ENCODE data around the gene FAM89A.
A peak's percentile ranks its signal among the peaks of the same experiment; 100 is the strongest.
"Not testable (repeated sequence)": the region's sequence is repeated elsewhere in the genome, so short reads cannot be mapped to it uniquely, and the experiment has no call there.

Gene FAM89A

GRCh38 chr1:231029841-231030240 is 10.2 kb downstream of the FAM89A start:
- no peak for DNase-seq

GRCh38 chr1:231029247-231029646 is 10.8 kb downstream of the FAM89A start:
- DNase-seq, result not testable (repeated sequence)

DNA sequence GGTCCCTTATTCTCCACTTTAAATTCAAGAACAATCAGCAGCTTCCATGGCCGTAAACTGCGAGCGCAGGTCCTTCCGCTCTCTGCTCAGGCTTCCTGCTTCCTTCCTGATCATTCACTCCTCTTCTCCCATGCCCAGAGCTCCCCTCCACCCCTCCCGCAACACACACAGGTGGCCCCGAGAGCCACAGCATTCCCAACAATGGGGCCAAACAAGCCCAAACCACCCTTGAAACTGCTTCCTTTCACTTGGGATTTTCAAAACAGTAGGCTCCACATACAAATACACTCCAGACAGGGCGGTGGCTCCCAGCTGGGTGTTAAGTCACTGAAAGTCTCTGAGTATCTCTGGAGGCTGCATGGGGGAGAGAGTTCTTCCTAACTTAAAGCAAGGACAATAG is 11.4 kb downstream of the FAM89A start:
- no peak for DNase-seq

DNA sequence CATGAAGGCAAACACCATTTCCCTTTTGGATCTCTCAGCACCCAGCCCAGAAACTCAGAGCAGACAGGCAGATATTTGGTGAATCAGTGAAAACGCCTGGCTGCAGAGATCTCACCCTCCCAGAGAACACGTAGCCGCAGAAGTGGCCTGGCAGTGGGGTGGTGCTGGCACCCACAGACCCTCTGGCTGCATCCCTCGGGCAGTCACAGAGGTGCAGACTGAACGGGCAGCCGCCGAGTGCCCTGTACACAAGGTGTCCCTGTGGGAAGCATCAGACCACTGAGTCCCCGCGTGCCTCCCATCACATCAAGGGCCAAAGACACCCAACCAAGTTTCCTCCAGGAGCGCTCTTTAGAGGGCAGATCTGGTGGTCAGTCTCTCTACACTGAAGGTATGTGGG is 12.1 kb downstream of the FAM89A start:
- no peak for DNase-seq

GRCh38 chr1:231027136-231027925 is 12.7 kb downstream of the FAM89A start:
- no peak for DNase-seq

- no peak for DNase-seq
Measured at GRCh38 chr1:231026576-231026975, 13.5 kb downstream of the FAM89A start.

GRCh38 chr1:231023150-231023549 is 16.9 kb downstream of the FAM89A start:
- DNase-seq, result no peak

GRCh38 chr1:231022543-231022942 is 17.5 kb downstream of the FAM89A start:
- not testable (repeated sequence) for DNase-seq

GRCh38 chr1:231021540-231022031 is 18.5 kb downstream of the FAM89A start:
- DNase-seq, result no peak

DNA sequence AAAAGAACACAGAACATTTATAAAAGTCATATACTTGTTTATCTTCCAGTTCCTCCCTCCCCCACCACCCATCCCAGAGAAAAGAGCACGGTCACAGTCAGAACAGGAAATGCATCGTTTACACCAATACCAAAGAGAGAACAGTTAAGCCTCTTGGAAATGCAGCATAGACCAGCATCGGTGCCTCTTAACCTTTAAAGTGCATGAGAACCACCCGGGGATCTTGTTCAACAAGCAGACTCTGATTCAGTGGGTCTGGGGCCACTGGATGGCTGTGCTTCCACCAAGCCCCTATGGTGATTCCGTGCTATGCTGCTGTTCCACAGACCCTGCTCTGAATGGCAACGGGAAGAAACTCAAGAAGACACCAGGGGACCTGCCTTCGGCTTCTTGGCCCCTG is 19.2 kb downstream of the FAM89A start:
- no peak for DNase-seq

GRCh38 chr1:231020139-231020601 is 19.9 kb downstream of the FAM89A start:
- peak; percentile 20 for DNase-seq

GRCh38 chr1:231019711-231020110 is 20.3 kb downstream of the FAM89A start:
- no peak for DNase-seq

DNA sequence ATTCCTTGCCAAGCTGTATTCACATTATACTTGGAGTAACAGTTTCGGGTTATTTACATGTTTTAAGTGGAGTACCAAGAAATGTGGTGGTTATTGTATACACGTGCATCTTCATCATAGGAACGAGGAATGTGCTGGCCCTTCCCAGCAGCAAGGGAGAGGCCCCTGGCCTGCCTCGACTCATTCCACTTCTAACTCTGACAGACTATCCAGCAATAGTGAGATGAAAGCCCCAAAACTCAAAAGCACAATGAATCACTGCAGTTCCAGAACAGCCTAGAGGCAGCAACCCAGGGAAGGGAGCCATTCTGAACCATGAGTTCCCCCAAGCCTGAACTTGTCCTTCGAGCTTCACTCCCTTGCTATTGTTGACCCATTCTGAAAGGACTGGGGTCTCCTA is 23.1 kb downstream of the FAM89A start:
- no peak for DNase-seq

GRCh38 chr1:231016234-231016633 is 23.8 kb downstream of the FAM89A start:
- no peak for DNase-seq

DNA sequence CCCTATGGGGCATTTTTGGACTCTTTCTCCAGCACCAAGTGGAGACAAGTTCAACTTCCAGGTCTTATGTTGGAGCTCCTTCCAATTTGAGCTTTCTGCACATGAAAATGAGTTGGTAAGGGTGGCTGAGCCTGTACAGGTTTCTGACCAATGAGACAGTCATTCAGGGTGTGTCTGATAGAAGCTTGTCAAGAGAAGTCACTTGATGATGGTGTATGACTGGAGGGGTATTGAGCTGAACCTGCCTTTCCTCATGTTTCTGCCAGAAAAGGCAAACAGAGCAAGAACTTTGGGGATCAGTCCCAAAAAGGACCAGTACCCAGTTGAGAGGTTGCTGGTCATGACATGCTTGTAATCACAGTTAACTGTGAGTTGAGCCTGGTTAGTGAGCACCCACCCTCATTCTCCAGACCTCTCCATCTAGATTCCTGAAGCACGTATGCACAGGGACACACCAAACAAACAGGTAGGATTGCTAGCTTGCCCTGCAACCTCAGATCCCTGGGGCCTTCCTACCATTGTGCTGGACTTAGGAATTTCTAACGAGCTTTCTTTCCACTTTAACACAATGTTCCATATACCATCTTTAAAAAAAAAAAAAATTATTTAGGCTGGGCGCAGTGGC is 26.6 kb downstream of the FAM89A start:
- no peak for DNase-seq

GRCh38 chr1:231011963-231012362 is 28.1 kb downstream of the FAM89A start:
- no peak for DNase-seq

GRCh38 chr1:231011360-231011759 is 28.7 kb downstream of the FAM89A start:
- no peak for DNase-seq

- not testable (repeated sequence) for DNase-seq
Measured at GRCh38 chr1:231007535-231007934, 32.5 kb downstream of the FAM89A start.

DNA sequence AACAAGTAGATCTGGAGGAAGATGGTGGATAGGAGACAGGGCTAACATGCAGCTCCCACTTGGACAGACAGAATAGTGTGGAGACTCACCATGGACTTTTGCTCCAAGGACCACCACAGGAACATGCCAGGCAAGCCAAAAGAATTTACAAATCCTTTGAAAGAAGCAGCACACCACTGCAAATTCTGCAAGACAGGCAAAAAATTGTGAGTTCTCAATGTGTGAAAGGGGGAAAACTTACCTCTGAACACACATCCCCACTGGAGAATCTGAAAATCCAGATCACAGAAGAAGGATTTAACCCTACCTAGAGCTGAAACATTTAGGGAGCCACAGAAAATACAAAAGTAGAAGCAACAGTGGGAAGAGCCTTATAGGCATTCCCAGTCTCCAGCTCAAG is 38.2 kb downstream of the FAM89A start:
- DNase-seq, result no peak

DNA sequence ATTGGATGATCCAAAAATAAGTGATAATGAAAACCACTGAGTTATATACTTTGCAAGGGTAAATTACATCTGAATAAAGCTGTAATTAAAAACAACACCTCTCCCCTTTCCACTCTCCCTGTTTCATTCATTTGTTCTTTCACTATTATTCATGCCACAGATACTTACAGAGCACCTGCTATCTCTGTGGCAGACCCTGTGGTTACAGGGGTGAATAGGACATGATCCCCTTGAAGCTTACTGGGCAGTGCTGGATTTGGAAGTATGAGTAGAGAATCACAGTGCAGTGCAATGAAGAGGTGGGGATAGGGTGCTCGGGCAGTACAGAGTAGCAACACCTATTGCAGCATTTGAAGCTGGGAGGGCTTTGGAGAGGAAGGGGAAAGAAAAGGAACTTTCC is 39.4 kb downstream of the FAM89A start:
- no peak for DNase-seq

- no peak for DNase-seq
Measured at GRCh38 chr1:231000201-231000600, 39.9 kb downstream of the FAM89A start.

- DNase-seq, result no peak
Measured at GRCh38 chr1:230994860-230995259, 45.2 kb downstream of the FAM89A start.

DNA sequence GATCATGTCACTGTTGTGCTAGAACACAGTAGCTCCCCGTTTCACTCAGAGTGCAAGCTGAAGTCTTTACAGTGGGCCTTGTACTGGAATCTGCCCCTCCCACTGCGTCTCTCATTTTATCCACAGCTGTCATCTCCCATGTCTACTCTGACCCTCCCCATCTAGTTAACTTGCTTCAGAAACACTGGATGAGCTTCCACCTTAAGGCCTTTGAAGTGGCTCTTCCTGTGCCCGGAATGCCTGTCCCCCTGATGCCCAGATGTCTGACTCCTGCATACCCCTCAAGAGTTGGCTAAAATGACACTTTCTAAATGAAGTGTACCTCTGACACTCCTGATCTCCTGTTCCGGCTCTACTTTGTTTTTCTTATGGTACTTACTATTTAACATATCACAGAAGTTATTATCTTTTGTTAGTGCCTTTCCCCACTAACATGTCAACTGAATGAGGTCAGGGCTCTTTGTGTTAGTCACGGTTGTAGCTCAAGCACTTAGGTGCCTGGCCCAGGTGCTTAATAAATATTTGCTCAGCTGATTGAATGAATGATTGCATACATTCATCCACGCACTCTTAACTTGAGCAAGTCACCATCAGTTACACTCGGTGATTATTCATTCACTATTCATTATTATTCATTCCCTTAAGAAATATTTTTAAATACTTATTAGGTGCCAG is 47.8 kb downstream of the FAM89A start:
- DNase-seq, result peak; percentile 80

DNA sequence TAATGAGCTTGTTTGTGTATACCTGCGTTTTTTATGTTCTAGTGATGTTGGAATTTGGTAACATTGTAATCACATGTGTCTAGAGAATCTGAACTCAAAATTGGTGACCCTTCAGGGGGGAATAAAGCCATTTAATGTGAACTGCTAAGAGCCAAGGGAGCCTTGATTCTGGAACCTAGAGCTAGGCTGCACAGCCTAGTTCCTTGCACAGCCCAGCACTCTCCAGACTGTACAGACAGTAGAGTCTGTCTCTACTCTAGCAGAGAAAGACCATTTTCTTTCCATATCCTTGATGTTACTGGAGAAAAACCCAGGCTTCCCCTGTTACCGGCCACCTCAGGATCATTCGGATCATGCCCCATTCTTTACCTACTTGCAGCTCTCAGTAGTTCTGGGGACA is 52.6 kb downstream of the FAM89A start:
- no peak for DNase-seq
